Calu3 (cell line): ENCODE results near the gene SMARCC1. TPM values are rescaled to one million over a fixed set of nuclear protein-coding genes. Genes with fewer than 3 reads are reported as not detected.

Experiments
- BruUV-seq: library from RNA; stranded (reverse); fragments of 400-500 nt; replicated peaks from 2 replicates; lab custom pipeline; 2021; lab: Mats Ljungman, UMichigan
- CTCF ChIA-PET: fragments of 300-600 bp; sonication (Branson Sonifier 250); formaldehyde crosslinking; loops from one replicate; lab custom pipeline; 2022; ENCODE audit warnings: antibody characterized with exemption; lab: Charles Lee
- DNase-seq: peaks from one replicate; pipeline ENCODE4 v3.0.0; 2022
- H3K27ac Mint-ChIP-seq: one replicate; pipeline ENCODE4 v1.8.0; 2022; ENCODE audit warnings: mixed read lengths; ENCODE audit not compliant: unreplicated experiment
- H3K27me3 Mint-ChIP-seq: one replicate; pipeline ENCODE4 v1.8.0; 2022; ENCODE audit warnings: mixed read lengths; ENCODE audit not compliant: unreplicated experiment
- H3K36me3 Mint-ChIP-seq: one replicate; pipeline ENCODE4 v1.8.0; 2022; ENCODE audit warnings: mild to moderate bottlenecking, moderate library complexity, mixed read lengths; ENCODE audit not compliant: insufficient read depth, unreplicated experiment
- H3K4me1 Mint-ChIP-seq: one replicate; pipeline ENCODE4 v1.8.0; 2022; ENCODE audit warnings: mild to moderate bottlenecking, low read depth, mixed read lengths; ENCODE audit not compliant: unreplicated experiment
- H3K4me3 Mint-ChIP-seq: one replicate; pipeline ENCODE4 v1.8.0; 2022; ENCODE audit warnings: mild to moderate bottlenecking, low read depth, moderate library complexity, mixed read lengths; ENCODE audit not compliant: unreplicated experiment
- H3K9me3 Mint-ChIP-seq: one replicate; pipeline ENCODE4 v1.8.0; 2022; ENCODE audit warnings: low read depth, mixed read lengths; ENCODE audit not compliant: unreplicated experiment
- intact Hi-C: fragments of 100-400 bp; cut with micrococcal nuclease; formaldehyde crosslinking; loops from one replicate; pipeline ENCODE4 v1.10.0; 2022; ENCODE audit not compliant: unreplicated experiment
- total RNA-seq: library from RNA; stranded (reverse); gene quantifications from 2 replicates; pipeline ENCODE4 v1.2.3, GENCODE V29; 2022
- TF ChIP-seq, protein P1 (sequence below): fragments of 200-600 bp; IDR thresholded peaks from one replicate; pipeline ENCODE4 v1.8.0; 2022; ENCODE audit warnings: antibody characterized with exemption; ENCODE audit not compliant: unreplicated experiment

The SMARCC1 gene
- total RNA-seq, 1 experiment from 2014 or later, result 122 TPM

DNA sequence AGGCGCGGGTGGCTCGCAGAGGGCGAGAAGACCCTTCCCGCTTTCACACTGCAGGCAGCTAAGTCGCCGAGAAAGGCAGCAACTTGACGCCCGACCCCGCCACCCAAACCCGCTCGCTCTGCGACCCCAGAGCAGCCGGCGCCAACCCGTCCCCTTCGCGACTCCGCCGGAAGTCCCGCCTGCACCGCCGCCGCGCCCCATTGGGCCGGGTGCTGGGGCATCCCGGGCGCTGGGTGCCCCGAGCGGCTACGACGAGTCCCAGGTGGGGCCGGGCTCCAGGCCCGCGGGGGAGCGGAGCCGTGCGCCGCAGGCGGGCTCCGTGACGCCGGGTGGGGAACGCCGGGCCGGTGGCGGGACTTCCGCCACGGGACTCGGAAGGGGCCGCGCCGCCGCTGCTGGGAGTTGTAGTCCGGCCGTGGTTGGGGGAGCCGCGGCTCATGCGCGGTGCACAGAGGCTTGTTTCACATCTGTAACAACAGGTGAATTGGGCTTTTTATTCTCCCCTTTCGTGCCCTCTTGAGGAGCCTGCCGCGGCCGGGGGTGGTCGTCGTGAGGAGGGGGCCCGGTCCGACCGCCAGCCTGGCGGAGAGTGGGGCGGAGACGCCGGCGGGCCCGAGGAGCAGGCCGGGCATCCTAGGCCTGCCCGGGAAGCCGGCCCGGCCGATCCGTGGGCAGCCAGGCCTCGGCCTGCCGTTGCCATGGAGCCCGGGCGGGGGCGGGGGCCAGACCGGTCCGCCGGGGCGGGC, 21.2 kb upstream of the SMARCC1 start, which contains the start of gene DHX30:
TSS of gene DHX30 (plus strand) at position 405 of the 746 bp plus-strand sequence. CDS start 7,546 bp downstream, outside the sequence.
- intact Hi-C loops, result no loop called here
- H3K4me3 Mint-ChIP-seq, result peak within 1 kb of the TSS; percentile 92
- peak; percentile 89 for DNase-seq
- TF ChIP-seq, protein P1, sequence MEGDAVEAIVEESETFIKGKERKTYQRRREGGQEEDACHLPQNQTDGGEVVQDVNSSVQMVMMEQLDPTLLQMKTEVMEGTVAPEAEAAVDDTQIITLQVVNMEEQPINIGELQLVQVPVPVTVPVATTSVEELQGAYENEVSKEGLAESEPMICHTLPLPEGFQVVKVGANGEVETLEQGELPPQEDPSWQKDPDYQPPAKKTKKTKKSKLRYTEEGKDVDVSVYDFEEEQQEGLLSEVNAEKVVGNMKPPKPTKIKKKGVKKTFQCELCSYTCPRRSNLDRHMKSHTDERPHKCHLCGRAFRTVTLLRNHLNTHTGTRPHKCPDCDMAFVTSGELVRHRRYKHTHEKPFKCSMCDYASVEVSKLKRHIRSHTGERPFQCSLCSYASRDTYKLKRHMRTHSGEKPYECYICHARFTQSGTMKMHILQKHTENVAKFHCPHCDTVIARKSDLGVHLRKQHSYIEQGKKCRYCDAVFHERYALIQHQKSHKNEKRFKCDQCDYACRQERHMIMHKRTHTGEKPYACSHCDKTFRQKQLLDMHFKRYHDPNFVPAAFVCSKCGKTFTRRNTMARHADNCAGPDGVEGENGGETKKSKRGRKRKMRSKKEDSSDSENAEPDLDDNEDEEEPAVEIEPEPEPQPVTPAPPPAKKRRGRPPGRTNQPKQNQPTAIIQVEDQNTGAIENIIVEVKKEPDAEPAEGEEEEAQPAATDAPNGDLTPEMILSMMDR, result no peak
- CTCF ChIA-PET, result interaction anchor here (1.2 kb wide), 1 partner anchor 348 kb away, joined by 3 read pairs; no protein-coding TSS in a partner anchor
- no peaks in the 10 kb centered on the region for H3K27me3 Mint-ChIP-seq
- H3K9me3 Mint-ChIP-seq, result no peaks in the 10 kb centered on the region
- BruUV-seq, result no TSS peak
- H3K36me3 Mint-ChIP-seq, result peaks cover 36% of the 10 kb centered on the region
- peak within 1 kb of the TSS; percentile 96 for H3K27ac Mint-ChIP-seq
- peaks cover 9% of the 10 kb centered on the region for H3K4me1 Mint-ChIP-seq

DNA sequence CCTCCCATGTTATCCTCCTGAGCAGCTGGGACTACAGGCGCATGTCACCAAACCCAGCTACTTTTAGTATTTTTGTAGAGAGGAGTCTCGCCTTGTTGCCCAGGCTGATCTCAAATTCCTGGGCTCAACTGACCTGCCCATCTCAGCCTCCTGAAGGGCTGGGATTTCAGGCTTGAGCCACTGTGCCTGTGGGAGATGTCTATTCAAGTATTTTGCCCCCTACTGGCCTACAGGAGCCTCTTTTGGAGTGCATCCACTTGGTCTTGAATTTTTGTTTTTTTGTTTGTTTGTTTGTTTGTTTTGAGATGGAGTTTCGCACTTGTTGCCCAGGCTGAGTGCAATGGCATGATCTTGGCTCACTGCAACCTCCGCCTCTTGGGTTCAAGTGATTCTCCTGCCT, 18.0 kb upstream of the SMARCC1 start:
- TF ChIP-seq, protein P1, result no peak
- no peak for DNase-seq
- H3K27me3 Mint-ChIP-seq, result no peaks in the 10 kb centered on the region
- H3K4me1 Mint-ChIP-seq, result peaks cover 9% of the 10 kb centered on the region
- intact Hi-C loops, result no loop called here
- H3K36me3 Mint-ChIP-seq, result peaks cover 25% of the 10 kb centered on the region
- no peaks in the 10 kb centered on the region for H3K9me3 Mint-ChIP-seq
- no peak overlapping the region for H3K4me3 Mint-ChIP-seq
- no peak overlapping the region for H3K27ac Mint-ChIP-seq
- CTCF ChIA-PET, result interaction anchor here (0.7 kb wide), 1 partner anchor 225 kb away, joined by 5 read pairs; no protein-coding TSS in a partner anchor
- no TSS peak for BruUV-seq

DNA sequence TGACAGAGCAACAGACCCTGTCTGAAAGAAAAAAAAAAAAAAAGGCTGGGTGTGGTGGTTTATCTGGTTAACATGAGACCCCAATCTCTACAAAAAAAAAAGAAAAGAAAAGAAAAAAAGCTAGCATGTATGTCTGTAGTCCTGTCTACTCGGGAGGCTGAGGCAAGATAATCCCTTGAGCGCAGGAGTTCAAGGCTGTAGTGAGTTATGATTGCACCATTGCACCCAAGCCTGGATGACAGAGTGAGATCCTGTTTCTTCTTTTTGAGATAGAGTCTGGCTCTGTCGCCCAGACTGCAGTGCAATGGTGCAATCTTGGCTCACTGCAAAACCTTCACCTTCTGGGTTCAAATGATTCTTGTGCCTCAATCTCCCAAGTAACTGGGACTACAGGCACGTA, 12.9 kb upstream of the SMARCC1 start:
- intact Hi-C loops, result no loop called here
- Mint-ChIP-seq H3K36me3 (no peaks in the 10 kb centered on the region), H3K4me3 (no peak overlapping the region), H3K27ac (no peak overlapping the region), H3K27me3 (no peaks in the 10 kb centered on the region), H3K9me3 (no peaks in the 10 kb centered on the region), H3K4me1 (no peaks in the 10 kb centered on the region)
- no peak for DNase-seq
- TF ChIP-seq, protein P1, result no peak
- CTCF ChIA-PET, result interaction anchor here (0.7 kb wide), 2 partner anchors 137 to 266 kb away, joined by 4 read pairs; no protein-coding TSS in a partner anchor
- BruUV-seq, result no TSS peak

DNA sequence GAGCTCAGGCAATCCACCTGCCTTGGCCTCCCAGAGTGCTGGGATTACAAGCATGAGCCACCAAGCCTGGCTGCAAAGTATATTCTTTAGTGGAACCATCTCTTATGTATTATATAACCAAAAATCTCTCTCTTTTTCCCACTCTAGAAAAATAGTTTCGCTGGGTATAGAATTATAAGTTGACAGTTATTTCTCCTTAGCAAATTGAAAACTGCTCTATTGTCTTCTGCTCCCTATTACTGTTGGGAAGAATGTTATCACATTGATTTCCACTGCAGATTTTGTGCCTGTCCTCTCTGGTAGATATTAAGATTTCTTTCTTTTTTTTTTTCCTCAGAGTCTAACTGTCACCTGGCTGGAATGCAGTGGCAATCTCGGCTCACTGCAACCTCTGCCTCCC, 11.0 kb upstream of the SMARCC1 start:
- intact Hi-C loops, result no loop called here
- no peaks in the 10 kb centered on the region for H3K4me1 Mint-ChIP-seq
- no peak for DNase-seq
- H3K27me3 Mint-ChIP-seq, result no peaks in the 10 kb centered on the region
- CTCF ChIA-PET, result no interaction called here
- no peak overlapping the region for H3K4me3 Mint-ChIP-seq
- BruUV-seq, result no TSS peak
- H3K36me3 Mint-ChIP-seq, result peaks cover 9% of the 10 kb centered on the region
- H3K9me3 Mint-ChIP-seq, result no peaks in the 10 kb centered on the region
- TF ChIP-seq, protein P1, result no peak
- H3K27ac Mint-ChIP-seq, result no peak overlapping the region
